SK-N-SH treated with all-trans-retinoic acid at 6 μM for 48 hours (cell line): Measurements from ENCODE around the gene DPPA2.

Experiments used
- BACH2 ChIP-seq: fragments of 250-450 bp; sonication (Bioruptor Pico); IDR thresholded peaks from 2 replicates; pipeline ENCODE4 v1.9.0; 2021; ENCODE audit warnings: mild to moderate bottlenecking, borderline replicate concordance
- PATZ1 ChIP-seq: fragments of 250-450 bp; sonication (Bioruptor Pico); IDR thresholded peaks from 2 replicates; pipeline ENCODE4 v1.8.0; 2020; ENCODE audit warnings: mild to moderate bottlenecking, moderate library complexity, borderline replicate concordance
- PPARA ChIP-seq: fragments of 250-450 bp; sonication (Bioruptor Pico); IDR thresholded peaks from 2 replicates; pipeline ENCODE4 v1.5.0; 2020; ENCODE audit warnings: mild to moderate bottlenecking, borderline replicate concordance
- TSHZ2 ChIP-seq: fragments of 250-450 bp; sonication (Bioruptor Pico); IDR thresholded peaks from 2 replicates; pipeline ENCODE4 v1.5.0; 2020; ENCODE audit warnings: mild to moderate bottlenecking, moderate library complexity
- ZFP3 ChIP-seq: fragments of 250-450 bp; sonication (Bioruptor Pico); IDR thresholded peaks from 2 replicates; pipeline ENCODE4 v1.5.0; 2020; ENCODE audit warnings: mild to moderate bottlenecking, moderate library complexity
- ZFP30 ChIP-seq: fragments of 450-650 bp; formaldehyde crosslinking; IDR thresholded peaks from 2 replicates; pipeline ENCODE4 v1.5.0; 2022; ENCODE audit warnings: mild to moderate bottlenecking, moderate library complexity

- TF ChIP-seq ZFP30 (CRISPR knock-in tag) (no peak), PPARA (CRISPR knock-in tag) (no peak), BACH2 (CRISPR knock-in tag) (no peak), ZFP3 (no peak), TSHZ2 (CRISPR knock-in tag) (no peak), PATZ1 (CRISPR knock-in tag) (no peak)
These were observed 37.8 kb downstream of the DPPA2 start for GRCh38 chr3:109278546-109278945.
